MV-4-11 (cell line): Measurements from ENCODE around the gene PSAT1.

Source experiments
- DNase-seq: peaks from one replicate; lab custom pipeline; 2025; lab: John Stamatoyannopoulos, UW

Gene PSAT1

GRCh38 chr9:78365748-78366697 is 69.1 kb downstream of the PSAT1 start:
- DNase-seq: no peak

- no peak for DNase-seq
Measured at GRCh38 chr9:78366827-78367226, 69.9 kb downstream of the PSAT1 start.

GRCh38 chr9:78368236-78368635 is 71.3 kb downstream of the PSAT1 start:
- DNase-seq: no peak

- peak; percentile 17 for DNase-seq
Measured at GRCh38 chr9:78369639-78370219, 72.8 kb downstream of the PSAT1 start.

- no peak for DNase-seq
Measured at GRCh38 chr9:78370991-78371390, 74.1 kb downstream of the PSAT1 start.

- DNase-seq: no peak
Measured at GRCh38 chr9:78371981-78372380, 75.1 kb downstream of the PSAT1 start.
